Keratinocyte (primary cell): ENCODE measurements around the gene CAPN11. TPM values are rescaled to one million over a fixed set of nuclear protein-coding genes. Genes with fewer than 3 reads are reported as not detected.

Source experiments
- DNase-seq: peaks from one replicate; pipeline ENCODE4 v3.0.0-alpha.2; 2011; ENCODE audit warnings: low read depth, missing footprints, low spot score
- FAIRE-seq: peaks from 2 replicates; lab custom pipeline; 2011; peaks lifted over from hg19 to GRCh38; lab: Jason Lieb, UNC
- H2AFZ ChIP-seq: 2 replicates; pipeline ENCODE4 v1.6.0; 2012; ENCODE audit warnings: low read length, control low read depth, inconsistent platforms; ENCODE audit not compliant: control insufficient read depth
- H3K27ac ChIP-seq: 2 replicates; pipeline ENCODE4 v1.5.1; 2011; ENCODE audit warnings: low read length; ENCODE audit not compliant: control insufficient read depth, insufficient read depth
- H3K27me3 ChIP-seq: 3 replicates; pipeline ENCODE4 v1.6.0; 2011; ENCODE audit warnings: low read length; ENCODE audit not compliant: control insufficient read depth, insufficient read depth; ENCODE audit errors: extremely low read depth
- H3K36me3 ChIP-seq, 2 experiments: 2 replicates in 1 of 2; 3 replicates in 1 of 2; pipeline ENCODE4 v1.5.1; 2011; ENCODE audit warnings: low read length in 2 of 2, mild to moderate bottlenecking in 1 of 2; ENCODE audit not compliant: control insufficient read depth in 2 of 2, insufficient read depth in 2 of 2; ENCODE audit errors: extremely low read depth in 1 of 2
- H3K4me1 ChIP-seq: 3 replicates; pipeline ENCODE4 v1.5.1; 2011; ENCODE audit warnings: low read length; ENCODE audit not compliant: control insufficient read depth, insufficient read depth; ENCODE audit errors: extremely low read depth
- H3K4me2 ChIP-seq: 3 replicates; pipeline ENCODE4 v1.6.0; 2011; ENCODE audit warnings: low read depth, low read length; ENCODE audit not compliant: control insufficient read depth, insufficient read depth; ENCODE audit errors: extremely low read depth
- H3K4me3 ChIP-seq, 3 experiments: fragments of 200-600 bp in 1 of 3; sonication (generic) in 1 of 3; 2 replicates in 2 of 3; 3 replicates in 1 of 3; pipeline ENCODE4 v1.5.1; 2011 to 2016; ENCODE audit warnings: low read length in 3 of 3, mild to moderate bottlenecking in 3 of 3, control low read depth in 2 of 3, inconsistent platforms in 1 of 3, low read depth in 1 of 3, mixed read lengths in 1 of 3, mixed run types in 1 of 3, moderate library complexity in 1 of 3; ENCODE audit not compliant: control insufficient read depth in 2 of 3, insufficient read depth in 2 of 3; ENCODE audit errors: extremely low read depth in 1 of 3
- H3K79me2 ChIP-seq: 2 replicates; pipeline ENCODE4 v1.6.0; 2012; ENCODE audit warnings: low read length; ENCODE audit not compliant: control insufficient read depth, insufficient read depth
- H3K9ac ChIP-seq: 3 replicates; pipeline ENCODE4 v1.6.0; 2011; ENCODE audit warnings: low read length; ENCODE audit not compliant: control insufficient read depth, insufficient read depth; ENCODE audit errors: extremely low read depth
- H3K9me1 ChIP-seq: 3 replicates; pipeline ENCODE4 v1.6.0; 2011; ENCODE audit warnings: low read length; ENCODE audit not compliant: control insufficient read depth, insufficient read depth; ENCODE audit errors: extremely low read depth
- H3K9me3 ChIP-seq: 2 replicates; pipeline ENCODE4 v1.5.1; 2012; ENCODE audit warnings: low read depth, low read length; ENCODE audit not compliant: control insufficient read depth
- H4K20me1 ChIP-seq: 3 replicates; pipeline ENCODE4 v1.6.0; 2011; ENCODE audit warnings: low read length; ENCODE audit not compliant: control insufficient read depth, insufficient read depth; ENCODE audit errors: extremely low read depth
- EZH2 ChIP-seq: IDR thresholded peaks from one replicate; pipeline ENCODE4 v1.6.1; 2012; ENCODE audit warnings: inconsistent platforms, mild to moderate bottlenecking, low read length, moderate library complexity
- dilution Hi-C: fragments of 300-500 bp; cut with MboI; formaldehyde crosslinking; loops from one replicate; pipeline ENCODE4 v1.7.0; 2020; ENCODE audit warnings: low sequenced_read_pairs; ENCODE audit not compliant: extremely low pct_ligation_motif_present
- polyA plus RNA-seq, 5 experiments: library from polyadenylated mRNA; depleted of rRNA in 3 of 5; stranded (reverse) in 3 of 5; stranded (forward) in 1 of 5; unstranded in 1 of 5; fragments of >200 nt; gene quantifications; 1 replicate in 1 of 5; 2 replicates in 3 of 5; 3 replicates in 1 of 5; pipeline versions ENCODE4 v1.2.1 to v1.2.3, GENCODE V29; 2011 to 2012; ENCODE audit warnings: missing spikeins in 2 of 5, low read depth in 1 of 5, low replicate concordance in 1 of 5
- TF ChIP-seq, protein P1 (sequence below), 3 experiments: IDR thresholded peaks in 1 of 3; conservative IDR thresholded peaks in 1 of 3; optimal IDR thresholded peaks in 1 of 3; 2 replicates in 2 of 3; 3 replicates in 1 of 3; pipeline versions ENCODE3 to v1.5.1; 2011; ENCODE audit warnings: low read length in 3 of 3, mild to moderate bottlenecking in 3 of 3, moderate library complexity in 2 of 3, control low read depth in 1 of 3, inconsistent platforms in 1 of 3; ENCODE audit not compliant: insufficient read depth in 2 of 3; ENCODE audit errors: extremely low read depth in 1 of 3

The CAPN11 gene
- polyA plus RNA-seq, 1 donor (not counting 4 experiments of a cell fraction or from before 2014, with no cell fraction given), result not detected

DNA sequence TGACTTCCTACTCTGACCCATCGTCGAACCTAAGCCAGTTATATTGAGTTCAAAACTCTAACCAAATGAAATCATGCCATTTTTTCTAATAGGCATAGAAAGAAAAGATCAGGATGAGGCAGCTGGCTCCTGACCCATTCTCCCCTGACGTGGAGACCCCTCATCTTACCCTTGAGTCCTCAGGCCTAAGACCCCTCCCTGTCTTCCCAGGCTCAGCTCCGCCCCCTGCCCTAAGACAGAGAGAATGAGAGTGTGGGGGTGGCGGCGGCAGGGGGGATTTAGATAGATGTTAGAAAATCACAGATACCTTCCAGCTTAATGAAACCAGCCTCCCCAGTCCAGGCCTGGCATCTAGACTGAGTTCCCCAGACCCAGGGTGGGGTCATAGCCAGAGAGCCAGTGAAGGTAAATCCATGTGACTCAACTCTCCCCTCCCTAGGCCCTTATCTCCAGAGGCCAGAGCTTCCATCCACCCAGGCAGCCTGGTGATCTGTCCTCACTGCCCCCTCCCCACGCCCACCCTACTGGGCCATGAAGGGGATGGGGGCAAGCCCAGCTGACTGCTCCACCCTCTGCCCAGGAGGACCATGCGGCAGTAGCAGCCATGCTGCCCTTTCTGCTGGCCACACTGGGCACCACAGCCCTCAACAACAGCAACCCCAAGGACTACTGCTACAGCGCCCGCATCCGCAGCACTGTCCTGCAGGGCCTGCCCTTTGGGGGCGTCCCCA lies 24.5 kb upstream of the CAPN11 start:
- peaks cover 60% of the 10 kb centered on the region for H3K79me2 ChIP-seq
- dilution Hi-C loops, result no loop called here
- TF ChIP-seq, protein P1, sequence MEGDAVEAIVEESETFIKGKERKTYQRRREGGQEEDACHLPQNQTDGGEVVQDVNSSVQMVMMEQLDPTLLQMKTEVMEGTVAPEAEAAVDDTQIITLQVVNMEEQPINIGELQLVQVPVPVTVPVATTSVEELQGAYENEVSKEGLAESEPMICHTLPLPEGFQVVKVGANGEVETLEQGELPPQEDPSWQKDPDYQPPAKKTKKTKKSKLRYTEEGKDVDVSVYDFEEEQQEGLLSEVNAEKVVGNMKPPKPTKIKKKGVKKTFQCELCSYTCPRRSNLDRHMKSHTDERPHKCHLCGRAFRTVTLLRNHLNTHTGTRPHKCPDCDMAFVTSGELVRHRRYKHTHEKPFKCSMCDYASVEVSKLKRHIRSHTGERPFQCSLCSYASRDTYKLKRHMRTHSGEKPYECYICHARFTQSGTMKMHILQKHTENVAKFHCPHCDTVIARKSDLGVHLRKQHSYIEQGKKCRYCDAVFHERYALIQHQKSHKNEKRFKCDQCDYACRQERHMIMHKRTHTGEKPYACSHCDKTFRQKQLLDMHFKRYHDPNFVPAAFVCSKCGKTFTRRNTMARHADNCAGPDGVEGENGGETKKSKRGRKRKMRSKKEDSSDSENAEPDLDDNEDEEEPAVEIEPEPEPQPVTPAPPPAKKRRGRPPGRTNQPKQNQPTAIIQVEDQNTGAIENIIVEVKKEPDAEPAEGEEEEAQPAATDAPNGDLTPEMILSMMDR (optimal IDR thresholded peaks at IDR 0.05 in 1 of 3, IDR thresholded peaks at IDR 0.05 in 1 of 3, conservative IDR thresholded peaks at IDR 0.05 in 1 of 3; ENCODE audit: extremely low read depth in 1 of 3, insufficient read depth in 2 of 3, low read length in 3 of 3), result no peak
- no peak for TF ChIP-seq EZH2
- H4K20me1 ChIP-seq, result peaks cover 10% of the 10 kb centered on the region
- no peak overlapping the region for H3K27ac ChIP-seq
- peaks cover 29% of the 10 kb centered on the region for H3K4me1 ChIP-seq
- DNase-seq (no peak), FAIRE-seq (no peak)
- H3K9me3 ChIP-seq, result no peaks in the 10 kb centered on the region
- H2AFZ ChIP-seq, result no peak overlapping the region
- peaks cover 3% of the 10 kb centered on the region for H3K9me1 ChIP-seq
- H3K27me3 ChIP-seq, result no peaks in the 10 kb centered on the region
- no peak overlapping the region for H3K4me3 ChIP-seq
- no peak overlapping the region for H3K9ac ChIP-seq
- no peak overlapping the region for H3K4me2 ChIP-seq
- peaks cover 28 to 32% of the 10 kb centered on the region in 2 experiments for H3K36me3 ChIP-seq

DNA sequence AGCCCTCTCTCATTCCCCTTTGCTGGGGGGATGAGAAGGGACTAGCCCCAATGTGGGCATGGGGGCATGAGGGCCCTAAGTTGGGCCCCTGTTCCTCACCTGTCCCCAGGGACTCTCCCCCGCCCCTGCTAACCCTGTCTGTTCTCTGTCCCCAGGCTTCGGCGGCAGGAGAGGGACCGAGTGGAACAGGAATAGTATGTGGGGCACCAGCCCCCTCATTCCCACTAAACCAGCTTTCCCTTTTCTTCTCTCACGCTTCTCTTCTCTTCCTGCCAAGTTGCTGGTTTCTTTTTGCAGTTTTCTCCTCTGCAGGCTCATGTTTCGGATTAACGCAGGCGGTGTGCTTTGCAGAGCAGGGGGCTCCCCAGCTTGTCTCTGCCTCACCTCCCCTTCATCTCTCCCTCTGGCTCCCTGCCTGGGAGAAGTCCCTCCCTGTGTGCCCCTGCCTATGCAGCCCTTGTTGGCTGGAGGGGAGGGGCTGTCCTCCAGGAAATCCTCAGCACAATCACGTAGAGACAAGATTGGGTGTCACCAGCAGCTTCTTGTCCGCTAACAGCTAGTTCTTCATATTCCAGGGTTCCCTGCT lies 23.4 kb upstream of the CAPN11 start:
- H3K9me3 ChIP-seq, result no peaks in the 10 kb centered on the region
- H2AFZ ChIP-seq, result no peak overlapping the region
- no peak overlapping the region for H3K4me3 ChIP-seq
- peaks cover 49% of the 10 kb centered on the region for H3K79me2 ChIP-seq
- no peak overlapping the region for H3K9ac ChIP-seq
- H3K4me2 ChIP-seq, result no peak overlapping the region
- no peaks in the 10 kb centered on the region for H3K27me3 ChIP-seq
- dilution Hi-C loops, result no loop called here
- H3K36me3 ChIP-seq, result peaks cover 33 to 35% of the 10 kb centered on the region in 2 experiments
- peaks cover 20% of the 10 kb centered on the region for H3K4me1 ChIP-seq
- H3K9me1 ChIP-seq, result peaks cover 3% of the 10 kb centered on the region
- H4K20me1 ChIP-seq, result peaks cover 10% of the 10 kb centered on the region
- H3K27ac ChIP-seq, result no peak overlapping the region
- FAIRE-seq (no peak), DNase-seq (no peak)
- TF ChIP-seq, protein P1 (optimal IDR thresholded peaks at IDR 0.05 in 1 of 3, IDR thresholded peaks at IDR 0.05 in 1 of 3, conservative IDR thresholded peaks at IDR 0.05 in 1 of 3; ENCODE audit: extremely low read depth in 1 of 3, insufficient read depth in 2 of 3, low read length in 3 of 3), result no peak
- TF ChIP-seq EZH2, result no peak
